Activated CD8-positive, alpha-beta T cell treated with anti-CD3 and anti-CD28 coated beads, Interleukin-2, amount 10 ng/mL, durations not matched to agents 7 days and 5 days (primary cell): ENCODE measurements around the gene GLRA3. TPM values are rescaled to one million over a fixed set of nuclear protein-coding genes. Genes with fewer than 3 reads are reported as not detected.
A peak's percentile ranks its signal among the peaks of the same experiment; 100 is the strongest.
"Not testable (repeated sequence)": the region's sequence is repeated elsewhere in the genome, so short reads cannot be mapped to it uniquely, and the experiment has no call there.

Experiments used
- ATAC-seq: fragments of 150-1000 bp; cut with Tn5 transposase; one replicate; pipeline ENCODE4 v1.10.0; 2021; ENCODE audit warnings: moderate library complexity
- CTCF ChIA-PET: fragments of 350-600 bp; sonication (Branson Sonifier 250); formaldehyde crosslinking; loops from one replicate; lab custom pipeline; 2021; ENCODE audit warnings: antibody characterized with exemption; lab: Charles Lee
- POLR2A ChIA-PET: fragments of 350-600 bp; sonication (Branson Sonifier 250); formaldehyde crosslinking; loops from one replicate; lab custom pipeline; 2021; ENCODE audit warnings: antibody characterized with exemption; lab: Charles Lee
- DNase-seq: peaks from one replicate; pipeline ENCODE4 v3.0.0-alpha.2; 2020
- H3K27ac Mint-ChIP-seq: one replicate; pipeline ENCODE4 v1.8.0; 2021; ENCODE audit warnings: mild to moderate bottlenecking, mixed read lengths
- H3K27me3 Mint-ChIP-seq: one replicate; pipeline ENCODE4 v1.8.0; 2021; ENCODE audit warnings: low read depth, mixed read lengths
- H3K36me3 Mint-ChIP-seq: one replicate; pipeline ENCODE4 v1.8.0; 2021; ENCODE audit warnings: low read depth, mixed read lengths
- H3K4me1 Mint-ChIP-seq: one replicate; pipeline ENCODE4 v1.8.0; 2021; ENCODE audit warnings: low read depth, mixed read lengths
- H3K4me3 Mint-ChIP-seq: one replicate; pipeline ENCODE4 v1.8.0; 2021; ENCODE audit warnings: mild to moderate bottlenecking, mixed read lengths
- H3K9me3 Mint-ChIP-seq: one replicate; pipeline ENCODE4 v1.8.0; 2022; ENCODE audit warnings: mixed read lengths; ENCODE audit not compliant: insufficient read depth
- total RNA-seq, 2 experiments: library from RNA; stranded (reverse); gene quantifications; one replicate each; pipeline ENCODE4 v1.2.3, GENCODE V29; 2021

The GLRA3 gene
- total RNA-seq, 2 experiments from 2014 or later: not detected

GRCh38 chr4:174640146-174640545 lies 188.9 kb downstream of the GLRA3 start:
- H3K4me1 Mint-ChIP-seq: no peaks in the 10 kb centered on the region
- POLR2A ChIA-PET: no interaction called here
- H3K4me3 Mint-ChIP-seq: no peak overlapping the region
- H3K9me3 Mint-ChIP-seq: no peaks in the 10 kb centered on the region
- DNase-seq: no peak
- H3K27ac Mint-ChIP-seq: no peak overlapping the region
- H3K36me3 Mint-ChIP-seq: no peaks in the 10 kb centered on the region
- no peak for ATAC-seq
- CTCF ChIA-PET: interaction anchor here (0.9 kb wide), 1 partner anchor 9 kb away, joined by 3 read pairs; no protein-coding TSS in a partner anchor
- peaks cover 2% of the 10 kb centered on the region for H3K27me3 Mint-ChIP-seq

DNA sequence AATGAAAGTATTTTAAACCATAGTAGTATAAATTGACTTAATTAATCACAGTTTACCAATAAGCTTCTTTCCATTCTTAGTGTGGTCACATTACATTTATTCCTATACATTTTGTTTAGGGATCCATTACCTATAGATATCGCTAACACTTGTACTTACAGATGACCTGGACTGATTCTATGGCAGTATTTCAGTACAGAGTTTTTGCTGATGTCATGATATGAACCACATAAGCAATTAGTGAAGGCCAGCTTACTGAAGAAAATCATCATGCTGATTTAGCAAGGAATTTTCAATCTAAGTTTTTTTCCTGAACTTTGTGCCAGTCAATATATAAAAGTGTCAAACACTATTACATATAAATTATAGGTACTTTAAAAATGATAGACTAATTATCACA lies 193.3 kb downstream of the GLRA3 start:
- DNase-seq (no peak), ATAC-seq (no peak)
- CTCF ChIA-PET: no interaction called here
- no peak overlapping the region for H3K27ac Mint-ChIP-seq
- H3K9me3 Mint-ChIP-seq: no peaks in the 10 kb centered on the region
- no peaks in the 10 kb centered on the region for H3K36me3 Mint-ChIP-seq
- peaks cover 4% of the 10 kb centered on the region for H3K4me1 Mint-ChIP-seq
- H3K4me3 Mint-ChIP-seq: no peak overlapping the region
- no peaks in the 10 kb centered on the region for H3K27me3 Mint-ChIP-seq
- POLR2A ChIA-PET: no interaction called here

DNA sequence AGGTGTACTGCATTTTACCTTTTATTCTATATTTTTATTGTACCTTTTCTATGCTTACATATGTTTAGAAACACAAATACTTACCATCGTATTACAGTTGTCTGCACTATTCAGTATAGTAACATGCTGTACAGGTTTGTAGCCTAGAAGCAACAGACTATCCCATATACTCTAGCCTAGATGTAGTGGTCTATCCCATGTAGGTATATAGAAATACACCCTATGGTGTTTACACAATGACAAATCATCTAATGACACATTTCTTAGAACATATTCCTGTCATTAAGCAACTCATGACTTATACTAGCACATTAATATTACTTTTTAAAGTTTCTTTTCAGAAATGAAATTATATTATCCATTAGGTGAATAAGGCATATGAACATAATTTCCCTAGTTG lies 195.6 kb downstream of the GLRA3 start:
- H3K4me3 Mint-ChIP-seq: no peak overlapping the region
- no peak overlapping the region for H3K27ac Mint-ChIP-seq
- no peaks in the 10 kb centered on the region for H3K9me3 Mint-ChIP-seq
- DNase-seq: no peak
- no peaks in the 10 kb centered on the region for H3K27me3 Mint-ChIP-seq
- H3K4me1 Mint-ChIP-seq: peaks cover 4% of the 10 kb centered on the region
- ChIA-PET CTCF (interaction anchor here (1.3 to 1.4 kb wide), 2 partner anchors 12 to 271 kb away, joined by 3 to 5 read pairs; no protein-coding TSS in a partner anchor), POLR2A (no interaction called here)
- H3K36me3 Mint-ChIP-seq: no peaks in the 10 kb centered on the region
- ATAC-seq: no peak

GRCh38 chr4:174631901-174632758 lies 196.9 kb downstream of the GLRA3 start:
- Mint-ChIP-seq H3K27ac (no peak overlapping the region), H3K36me3 (no peaks in the 10 kb centered on the region), H3K9me3 (no peaks in the 10 kb centered on the region), H3K4me3 (no peak overlapping the region), H3K4me1 (peaks cover 4% of the 10 kb centered on the region), H3K27me3 (peaks cover 2% of the 10 kb centered on the region)
- peak; percentile 27 for DNase-seq
- POLR2A ChIA-PET: no interaction called here
- ATAC-seq: no peak
- CTCF ChIA-PET: interaction anchor here (0.8 to 1.6 kb wide), 7 partner anchors 9 to 274 kb away, joined by 3 to 6 read pairs (median 3); partner anchors contain the start of gene HPGD

DNA sequence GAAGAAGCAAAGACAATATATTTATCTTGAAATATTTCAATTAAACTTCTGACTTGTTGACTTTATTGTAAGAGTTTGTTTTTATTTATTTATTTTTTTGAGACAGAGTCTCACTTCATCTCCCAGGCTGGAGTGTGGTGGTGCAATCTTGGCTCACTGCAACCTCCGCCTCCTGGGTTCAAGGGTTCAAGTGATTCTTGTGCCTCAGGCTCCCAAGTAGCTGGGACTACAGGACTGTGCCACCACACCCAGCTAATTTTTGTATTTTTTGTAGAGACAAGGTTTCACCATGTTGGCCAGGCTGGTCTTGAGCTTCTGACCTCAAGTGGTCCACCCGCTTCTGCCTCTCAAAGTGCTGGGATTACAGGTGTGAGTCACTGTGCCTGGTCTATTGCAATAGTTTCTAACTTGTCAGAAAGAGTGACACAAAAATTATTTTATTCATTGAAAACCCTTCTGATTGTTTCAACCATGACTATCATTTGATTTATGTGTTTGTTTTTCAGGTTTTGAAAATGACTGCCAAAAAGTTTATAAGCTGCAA lies 199.1 kb downstream of the GLRA3 start:
- H3K4me3 Mint-ChIP-seq: not testable (repeated sequence)

GRCh38 chr4:174629265-174629664 lies 199.8 kb downstream of the GLRA3 start:
- peaks cover 4% of the 10 kb centered on the region for H3K4me1 Mint-ChIP-seq
- DNase-seq (no peak), ATAC-seq (no peak)
- POLR2A ChIA-PET: no interaction called here
- H3K9me3 Mint-ChIP-seq: no peaks in the 10 kb centered on the region
- H3K4me3 Mint-ChIP-seq: no peak overlapping the region
- peaks cover 4% of the 10 kb centered on the region for H3K27me3 Mint-ChIP-seq
- no peak overlapping the region for H3K27ac Mint-ChIP-seq
- no peaks in the 10 kb centered on the region for H3K36me3 Mint-ChIP-seq
- CTCF ChIA-PET: no interaction called here

More for the DNA sequence above, 199.1 kb downstream of the GLRA3 start:
- CTCF ChIA-PET, H3K27me3 Mint-ChIP-seq, H3K36me3 Mint-ChIP-seq, H3K4me1 Mint-ChIP-seq, DNase-seq, H3K27ac Mint-ChIP-seq, H3K9me3 Mint-ChIP-seq, ATAC-seq, POLR2A ChIA-PET: not testable (repeated sequence)

DNA sequence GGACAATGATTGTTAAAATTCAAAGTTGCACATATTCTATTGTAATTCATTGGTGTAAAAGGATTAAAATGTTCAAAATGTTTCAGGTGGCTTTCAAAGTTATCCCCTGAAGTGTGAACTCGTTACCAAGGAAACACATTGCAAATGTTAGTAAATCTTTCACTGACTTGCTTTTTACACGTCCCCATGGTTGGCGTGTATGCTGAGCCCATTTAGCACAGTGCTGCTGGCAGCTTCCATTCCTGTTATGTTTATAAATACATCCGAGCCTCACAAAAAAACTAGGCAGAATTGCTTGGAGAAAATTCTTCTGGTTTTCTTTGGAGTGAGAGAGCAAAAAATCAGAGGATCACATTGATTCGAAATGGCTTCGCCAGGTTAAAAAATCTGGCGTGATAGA lies 200.9 kb downstream of the GLRA3 start:
- no peak for ATAC-seq
- POLR2A ChIA-PET: no interaction called here
- CTCF ChIA-PET: no interaction called here
- no peak overlapping the region for H3K27ac Mint-ChIP-seq
- no peak for DNase-seq
- H3K4me3 Mint-ChIP-seq: no peak overlapping the region
- H3K4me1 Mint-ChIP-seq: no peaks in the 10 kb centered on the region
- H3K27me3 Mint-ChIP-seq: peaks cover 4% of the 10 kb centered on the region
- H3K36me3 Mint-ChIP-seq: no peaks in the 10 kb centered on the region
- no peaks in the 10 kb centered on the region for H3K9me3 Mint-ChIP-seq

- H3K4me3 Mint-ChIP-seq: no peak overlapping the region
- ChIA-PET CTCF (no interaction called here), POLR2A (no interaction called here)
- no peaks in the 10 kb centered on the region for H3K9me3 Mint-ChIP-seq
- no peaks in the 10 kb centered on the region for H3K36me3 Mint-ChIP-seq
- ATAC-seq: no peak
- H3K4me1 Mint-ChIP-seq: no peaks in the 10 kb centered on the region
- H3K27ac Mint-ChIP-seq: no peak overlapping the region
- H3K27me3 Mint-ChIP-seq: peaks cover 6% of the 10 kb centered on the region
- DNase-seq: no peak
Observed at GRCh38 chr4:174627473-174627872, 201.6 kb downstream of the GLRA3 start.

GRCh38 chr4:174626342-174627008 lies 202.6 kb downstream of the GLRA3 start:
- Mint-ChIP-seq H3K4me1 (no peaks in the 10 kb centered on the region), H3K9me3 (no peaks in the 10 kb centered on the region), H3K27ac (no peak overlapping the region), H3K36me3 (no peaks in the 10 kb centered on the region), H3K27me3 (peaks cover 6% of the 10 kb centered on the region), H3K4me3 (no peak overlapping the region)
- ChIA-PET CTCF (no interaction called here), POLR2A (no interaction called here)
- ATAC-seq (no peak), DNase-seq (no peak)

DNA sequence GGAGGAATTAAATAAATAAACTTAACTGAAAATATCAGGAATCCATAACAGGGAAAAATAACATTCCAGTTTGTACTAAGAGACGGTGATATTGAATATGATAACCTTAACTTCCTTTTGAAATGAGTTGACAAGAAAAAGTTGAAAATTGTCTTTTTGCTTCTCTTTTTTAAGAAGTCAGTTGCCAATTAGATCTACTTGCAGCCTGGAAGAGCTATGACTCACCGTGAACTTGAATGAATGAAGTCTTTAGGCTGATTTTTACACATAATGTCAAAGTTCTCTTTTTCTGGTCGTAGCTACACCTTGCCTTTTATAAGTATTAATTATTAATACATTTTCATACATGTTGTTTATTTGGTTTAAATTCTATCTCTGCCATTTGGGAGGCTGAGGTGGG lies 212.4 kb downstream of the GLRA3 start:
- H3K4me1 Mint-ChIP-seq: no peaks in the 10 kb centered on the region
- H3K36me3 Mint-ChIP-seq: no peaks in the 10 kb centered on the region
- H3K9me3 Mint-ChIP-seq: no peaks in the 10 kb centered on the region
- no peak for ATAC-seq
- peaks cover 7% of the 10 kb centered on the region for H3K27me3 Mint-ChIP-seq
- POLR2A ChIA-PET: no interaction called here
- no peak overlapping the region for H3K4me3 Mint-ChIP-seq
- H3K27ac Mint-ChIP-seq: no peak overlapping the region
- CTCF ChIA-PET: no interaction called here
- DNase-seq: no peak

DNA sequence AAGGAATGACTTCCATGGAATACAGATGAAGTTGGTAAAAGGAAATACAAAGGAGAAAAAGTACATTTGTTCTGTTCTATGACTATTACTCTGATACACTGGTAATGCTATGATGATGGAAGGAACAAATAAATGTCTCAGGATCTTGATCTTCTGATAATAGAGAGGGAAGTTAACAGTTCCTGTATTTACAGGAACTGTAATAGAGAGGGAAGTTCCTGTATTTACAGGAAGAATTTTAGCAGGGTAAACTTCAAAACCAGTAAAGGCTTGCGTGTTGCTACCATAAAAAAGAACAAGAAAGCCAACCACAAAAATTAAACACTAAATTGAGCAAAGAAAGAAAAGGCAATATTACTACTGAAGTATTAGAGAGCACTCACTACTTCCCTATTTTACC lies 215.1 kb downstream of the GLRA3 start:
- ATAC-seq: no peak
- CTCF ChIA-PET: no interaction called here
- POLR2A ChIA-PET: no interaction called here
- no peak for DNase-seq
- Mint-ChIP-seq H3K4me1 (no peaks in the 10 kb centered on the region), H3K27ac (no peak overlapping the region), H3K4me3 (no peak overlapping the region), H3K27me3 (no peaks in the 10 kb centered on the region), H3K36me3 (no peaks in the 10 kb centered on the region), H3K9me3 (no peaks in the 10 kb centered on the region)

DNA sequence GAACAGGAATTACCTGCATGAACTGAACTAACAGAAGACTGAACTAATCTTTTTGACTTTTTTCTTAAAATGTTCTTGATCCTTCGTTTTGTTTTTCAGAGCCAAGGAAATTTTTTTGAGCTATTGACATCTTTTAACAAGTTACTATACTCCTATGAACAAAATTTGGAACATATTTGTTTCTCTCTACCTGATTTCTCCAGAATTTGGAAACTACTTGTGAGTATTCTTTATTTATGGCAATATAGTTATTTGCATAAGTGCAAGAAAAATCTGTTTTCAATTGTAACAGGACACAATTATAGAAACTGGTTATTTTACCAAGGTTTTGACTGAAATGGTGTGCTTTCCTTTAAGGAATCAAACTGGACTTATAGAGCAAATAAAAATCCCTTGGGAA lies 217.3 kb downstream of the GLRA3 start:
- ChIA-PET CTCF (no interaction called here), POLR2A (no interaction called here)
- Mint-ChIP-seq H3K9me3 (no peaks in the 10 kb centered on the region), H3K4me1 (no peaks in the 10 kb centered on the region), H3K4me3 (no peak overlapping the region), H3K27me3 (no peaks in the 10 kb centered on the region), H3K27ac (no peak overlapping the region), H3K36me3 (no peaks in the 10 kb centered on the region)
- ATAC-seq: no peak
- DNase-seq: no peak
